OCI-LY7 (cell line): Measurements from ENCODE around the gene SPX.

ENCODE experiments used
- CTCF ChIP-seq: fragments of 200-600 bp; sonication (generic); conservative IDR thresholded peaks from 2 replicates; pipeline ENCODE4 v1.5.1; 2014; ENCODE audit warnings: mild to moderate bottlenecking, antibody characterized with exemption, low read length, moderate library complexity, mixed read lengths
- EZH2phosphoT487 ChIP-seq: fragments of 200-600 bp; sonication (generic); IDR thresholded peaks from 2 replicates; pipeline ENCODE4 v1.6.1; 2018; ENCODE audit warnings: low read depth, borderline replicate concordance, mild to moderate bottlenecking, mixed run types, antibody characterized with exemption, low read length, moderate library complexity, mixed read lengths

- TF ChIP-seq CTCF (no peak), EZH2phosphoT487 (no peak)
These were observed 17.1 kb downstream of the SPX start for GRCh38 chr12:21543151-21543550.
